A549 (cell line): ENCODE data around the gene ADAMTS12. TPM values are rescaled to one million over a fixed set of nuclear protein-coding genes. Genes with fewer than 3 reads are reported as not detected.
A peak's percentile ranks its signal among the peaks of the same experiment; 100 is the strongest.

ENCODE experiments used
- ATAC-seq, 2 experiments: fragments of 200-7000 bp in 1 of 2; fragments of >200 bp in 1 of 2; cut with Nextera tagmentation in 1 of 2; cut with Tn5 transposase in 1 of 2; 3 replicates each; pipeline versions ENCODE4 v1.8.0 to v1.9.1; 2018 to 2020; ENCODE audit warnings: mild to moderate bottlenecking in 1 of 2, moderate library complexity in 1 of 2
- CTCF ChIA-PET: fragments of 300-600 bp; sonication (Branson Sonifier 250); formaldehyde crosslinking; extraction: SDS; loops from one replicate; lab custom pipeline; 2021; ENCODE audit warnings: antibody characterized with exemption, inconsistent platforms; lab: Yijun Ruan, JAX
- POLR2A ChIA-PET: fragments of 350-600 bp; formaldehyde crosslinking; extraction: SDS; loops from one replicate; lab custom pipeline; 2021; ENCODE audit warnings: antibody characterized with exemption, inconsistent platforms; lab: Yijun Ruan, JAX
- DNase-seq, 2 experiments: peaks; one replicate each; pipeline versions ENCODE4 v3.0.0 to v3.0.0-alpha.2; 2011 to 2016; ENCODE audit warnings: low read depth in 1 of 2, low spot score in 1 of 2
- FAIRE-seq: peaks from 2 replicates; lab custom pipeline; 2011; peaks lifted over from hg19 to GRCh38; lab: Jason Lieb, UNC
- H3K27ac ChIP-seq, 2 experiments: fragments of >200 bp; sonication (Bioruptor Twin); formaldehyde crosslinking; 3 replicates each; pipeline ENCODE4 v1.5.1; 2016 to 2017
- H3K4me1 ChIP-seq: fragments of >200 bp; sonication (Bioruptor Twin); formaldehyde crosslinking; 3 replicates; pipeline ENCODE4 v1.6.1; 2016
- H3K4me2 ChIP-seq: fragments of >200 bp; sonication (Bioruptor Twin); formaldehyde crosslinking; 3 replicates; pipeline ENCODE4 v1.6.1; 2016
- H3K4me3 ChIP-seq: fragments of >200 bp; sonication (Bioruptor Twin); formaldehyde crosslinking; 3 replicates; pipeline ENCODE4 v1.5.1; 2016
- H3K9me3 ChIP-seq: fragments of >200 bp; sonication (Bioruptor Twin); formaldehyde crosslinking; 3 replicates; pipeline ENCODE4 v1.6.1; 2016
- BHLHE40 ChIP-seq: IDR thresholded peaks from 2 replicates; pipeline ENCODE4 v1.6.1; 2012; ENCODE audit warnings: low read depth, low read length, inconsistent platforms
- FOSL2 ChIP-seq, 2 experiments: fragments of 450-650 bp in 1 of 2; fragments of >200 bp in 1 of 2; sonication (Bioruptor Twin) in 1 of 2; formaldehyde crosslinking; IDR thresholded peaks; 2 replicates each; pipeline versions ENCODE4 v1.5.0 to v1.6.1; 2016 to 2020; ENCODE audit warnings: mild to moderate bottlenecking in 1 of 2, moderate library complexity in 1 of 2
- GATA3 ChIP-seq: IDR thresholded peaks from 2 replicates; pipeline ENCODE4 v1.6.1; 2012; ENCODE audit warnings: borderline replicate concordance
- HOXB5 ChIP-seq: fragments of 250-450 bp; sonication (Bioruptor Pico); IDR thresholded peaks from 2 replicates; pipeline ENCODE4 v1.5.0; 2020; ENCODE audit warnings: mild to moderate bottlenecking, moderate library complexity
- JUNB ChIP-seq: fragments of >200 bp; sonication (Bioruptor Twin); formaldehyde crosslinking; IDR thresholded peaks from 2 replicates; pipeline ENCODE4 v1.6.1; 2016
- POLR2A ChIP-seq: IDR thresholded peaks from 2 replicates; pipeline ENCODE4 v1.6.1; 2012; ENCODE audit warnings: mild to moderate bottlenecking, low read length
- RAD21 ChIP-seq, 2 experiments: fragments of >200 bp in 1 of 2; sonication (Bioruptor Twin) in 1 of 2; formaldehyde crosslinking in 1 of 2; IDR thresholded peaks in 1 of 2; conservative IDR thresholded peaks in 1 of 2; 2 replicates in 1 of 2; 3 replicates in 1 of 2; pipeline ENCODE4 v1.6.1; 2012 to 2018; ENCODE audit warnings: inconsistent platforms in 1 of 2
- RCOR1 ChIP-seq: fragments of 150-350 bp; IDR thresholded peaks from 2 replicates; pipeline ENCODE4 v1.6.1; 2014; ENCODE audit warnings: antibody characterized with exemption, low read length, low read depth
- ZC3H11A ChIP-seq: fragments of 450-650 bp; IDR thresholded peaks from 2 replicates; pipeline ENCODE4 v1.6.1; 2014; ENCODE audit warnings: antibody characterized with exemption, mild to moderate bottlenecking
- ZSCAN20 ChIP-seq: fragments of 250-450 bp; sonication (Bioruptor Pico); IDR thresholded peaks from 2 replicates; pipeline ENCODE4 v1.8.0; 2022; ENCODE audit warnings: mild to moderate bottlenecking, moderate library complexity
- WGBS: methylation state at CpG from one replicate; pipeline ENCODE4 v1.1.6; 2017; ENCODE audit errors: missing lambda C conversion rate; 5-methylcytosine and 5-hydroxymethylcytosine counted together
- polyA plus RNA-seq, 4 experiments: library from polyadenylated mRNA; depleted of rRNA in 3 of 4; stranded (reverse); fragments of >200 nt; fragmentation: RNase III in 1 of 4; extraction: RNeasy Plus Mini Kit Qiagen cat#74134 plus additional on column Dnase treatment in 1 of 4; gene quantifications; 2 replicates in 3 of 4; 3 replicates in 1 of 4; pipeline ENCODE4 v1.2.3, GENCODE V29; 2011 to 2017
- TF ChIP-seq, protein P1 (sequence below): fragments of >200 bp; sonication (Bioruptor Twin); formaldehyde crosslinking; IDR thresholded peaks from 3 replicates; pipeline ENCODE4 v1.5.1; 2016
- TF ChIP-seq, protein P2 (sequence below): IDR thresholded peaks from 2 replicates; pipeline ENCODE4 v1.6.1; 2012

ADAMTS12 gene
- polyA plus RNA-seq, 2 of the 4 experiments (the other 2 are of a cell fraction), result 4.8 to 6.8 TPM

DNA sequence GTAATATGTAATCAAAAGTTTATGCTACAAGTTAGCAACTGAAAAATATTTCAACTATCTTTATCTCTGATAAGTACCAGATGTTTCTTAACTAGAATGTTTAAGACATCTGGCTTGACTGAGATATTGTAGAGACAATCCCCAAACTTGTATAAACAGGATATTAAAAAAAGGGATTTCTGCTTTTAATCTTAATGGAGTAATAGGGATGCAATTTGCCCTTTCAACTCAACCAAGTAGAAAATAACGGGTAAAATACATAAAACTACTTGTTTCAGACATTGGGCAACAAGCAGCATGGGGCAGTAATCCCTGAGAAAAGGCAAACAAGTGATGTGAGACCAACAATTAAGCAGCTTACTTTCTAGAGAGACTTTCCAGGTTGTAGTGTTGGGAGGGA lies 9.4 kb upstream of the ADAMTS12 start (continued):
- TF ChIP-seq, protein P1, sequence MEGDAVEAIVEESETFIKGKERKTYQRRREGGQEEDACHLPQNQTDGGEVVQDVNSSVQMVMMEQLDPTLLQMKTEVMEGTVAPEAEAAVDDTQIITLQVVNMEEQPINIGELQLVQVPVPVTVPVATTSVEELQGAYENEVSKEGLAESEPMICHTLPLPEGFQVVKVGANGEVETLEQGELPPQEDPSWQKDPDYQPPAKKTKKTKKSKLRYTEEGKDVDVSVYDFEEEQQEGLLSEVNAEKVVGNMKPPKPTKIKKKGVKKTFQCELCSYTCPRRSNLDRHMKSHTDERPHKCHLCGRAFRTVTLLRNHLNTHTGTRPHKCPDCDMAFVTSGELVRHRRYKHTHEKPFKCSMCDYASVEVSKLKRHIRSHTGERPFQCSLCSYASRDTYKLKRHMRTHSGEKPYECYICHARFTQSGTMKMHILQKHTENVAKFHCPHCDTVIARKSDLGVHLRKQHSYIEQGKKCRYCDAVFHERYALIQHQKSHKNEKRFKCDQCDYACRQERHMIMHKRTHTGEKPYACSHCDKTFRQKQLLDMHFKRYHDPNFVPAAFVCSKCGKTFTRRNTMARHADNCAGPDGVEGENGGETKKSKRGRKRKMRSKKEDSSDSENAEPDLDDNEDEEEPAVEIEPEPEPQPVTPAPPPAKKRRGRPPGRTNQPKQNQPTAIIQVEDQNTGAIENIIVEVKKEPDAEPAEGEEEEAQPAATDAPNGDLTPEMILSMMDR, result no peak
- no peak for TF ChIP-seq HOXB5

DNA sequence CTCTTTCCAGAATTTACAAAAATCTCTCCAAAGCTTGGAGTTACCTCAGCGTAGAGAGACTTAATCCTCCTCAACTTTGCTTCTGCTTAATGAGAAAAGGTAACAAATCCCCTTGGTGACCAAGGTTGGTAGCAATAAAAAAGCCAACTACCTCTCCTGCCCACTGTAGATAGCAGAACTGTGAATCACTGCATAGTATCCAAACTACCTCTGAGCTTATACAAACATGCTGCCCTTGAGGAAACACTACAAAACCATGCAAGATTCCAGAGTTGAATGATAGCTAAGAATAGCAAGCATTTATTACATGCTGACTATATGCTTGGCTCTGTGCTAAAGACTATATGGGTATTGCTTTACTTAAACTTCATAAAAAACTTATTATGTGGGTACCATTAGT lies 2.8 kb upstream of the ADAMTS12 start:
- FAIRE-seq (no peak), ATAC-seq (peak in 1 of 2 experiments; percentile 67; a peak in 3 of 6 replicates), DNase-seq (peak in 1 of 2 experiments; percentile 60)
- Histone ChIP-seq H3K9me3 (no peaks in the 10 kb centered on the region), H3K4me2 (peak overlapping the region; percentile 60), H3K4me1 (peaks cover 41% of the 10 kb centered on the region), H3K4me3 (no peak overlapping the region), H3K27ac (peak overlapping the region; percentile 42 to 78; a peak in 5 of 6 replicates)
- CTCF ChIA-PET, result interaction anchor here (1.2 kb wide), 1 partner anchor 40 kb away, joined by 3 read pairs; no protein-coding TSS in a partner anchor
- POLR2A ChIA-PET, result interaction anchor here (0.7 kb wide), 2 partner anchors 9 to 454 kb away, joined by 3 read pairs; partner anchors contain the start of gene TARS1
- TF ChIP-seq FOSL2 (IDR thresholded peaks at IDR 0.05), result no peak
- TF ChIP-seq FOSL2 (CRISPR knock-in tag; IDR thresholded peaks at IDR 0.05), result peak; percentile 51
- 0 out of 2 replicates have a peak, but pooled peaks have one; percentile 21 for TF ChIP-seq JUNB
- no peak for TF ChIP-seq BHLHE40
- peak; percentile 46; the same call in 1 of the 2 replicates for TF ChIP-seq GATA3
- no peak for TF ChIP-seq ZC3H11A
- WGBS, result 8% methylated on average over 1 of the region's 1 CpG

DNA sequence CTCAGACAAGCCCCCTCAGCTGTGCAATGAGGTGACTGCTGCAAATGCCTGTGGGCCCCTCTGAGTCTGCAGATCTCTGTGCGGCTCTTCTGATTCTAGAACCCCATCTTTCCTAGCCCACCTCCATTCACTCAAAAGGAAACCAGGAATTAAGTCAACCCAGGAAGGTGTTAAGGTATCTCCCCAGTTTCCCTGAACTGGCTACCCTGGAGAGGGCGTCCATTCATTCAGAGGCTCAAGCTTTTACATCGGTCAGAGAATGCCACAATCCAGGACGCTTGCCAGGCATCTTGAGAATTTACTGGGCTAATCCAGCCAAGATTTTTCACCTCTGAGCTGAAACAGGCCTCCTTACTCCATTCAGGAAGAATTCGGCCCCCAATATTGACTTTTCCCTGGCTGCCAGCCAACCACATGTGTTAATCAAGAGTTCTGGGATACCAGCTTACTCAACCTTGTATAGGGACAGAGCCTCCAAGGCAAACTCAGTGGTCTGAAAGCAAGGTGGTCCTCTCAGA lies 889 bp upstream of the ADAMTS12 start:
- Histone ChIP-seq H3K4me3 (peak overlapping the region; percentile 50), H3K9me3 (no peaks in the 10 kb centered on the region), H3K4me2 (peak overlapping the region; percentile 90), H3K4me1 (peaks cover 41% of the 10 kb centered on the region), H3K27ac (peak overlapping the region; percentile 50 to 78)
- TF ChIP-seq, protein P2, sequence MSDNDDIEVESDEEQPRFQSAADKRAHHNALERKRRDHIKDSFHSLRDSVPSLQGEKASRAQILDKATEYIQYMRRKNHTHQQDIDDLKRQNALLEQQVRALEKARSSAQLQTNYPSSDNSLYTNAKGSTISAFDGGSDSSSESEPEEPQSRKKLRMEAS, result no peak; the same call in 1 of the 2 replicates
- TF ChIP-seq GATA3, result 0 out of 2 replicates have a peak, but pooled peaks have one; percentile 25
- ATAC-seq, result peak; percentile 26 to 59; a peak in 5 of 6 replicates
- no peak for FAIRE-seq
- ChIA-PET CTCF (interaction anchor here (0.9 to 3.3 kb wide), 3 partner anchors 30 to 78 kb away, joined by 3 to 21 read pairs (median 3); partner anchors contain the start of gene RXFP3), POLR2A (no interaction called here)
- WGBS, result 23% methylated on average over 4 of the region's 5 CpGs
- peak in 1 of 2 experiments; percentile 53 for DNase-seq

DNA sequence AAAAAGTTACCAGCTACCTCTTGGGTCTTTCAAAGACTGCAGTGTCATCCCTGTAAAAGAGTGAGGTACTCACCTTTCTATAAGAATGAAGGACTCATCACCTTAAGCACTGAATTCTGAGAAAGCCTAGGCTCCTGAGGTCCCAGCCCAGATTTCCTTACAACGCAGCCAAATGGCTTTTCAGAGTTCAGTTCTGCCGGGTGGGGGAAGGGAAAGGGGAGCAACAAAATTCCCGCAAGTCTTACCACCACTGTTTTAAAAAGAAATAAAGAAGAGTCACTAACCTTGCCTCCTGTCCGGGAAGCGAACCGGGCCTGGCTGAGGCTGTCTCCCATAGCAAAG lies 373 bp downstream of the ADAMTS12 start:
- peaks cover 41% of the 10 kb centered on the region for H3K4me1 ChIP-seq
- ATAC-seq (peak in 1 of 2 experiments; percentile 5; a peak in 1 of 6 replicates), FAIRE-seq (no peak), DNase-seq (no peak)
- peak overlapping the region; percentile 90 for H3K4me2 ChIP-seq
- H3K4me3 ChIP-seq, result peak overlapping the region; percentile 50
- WGBS, result 35% methylated on average over 6 of the region's 6 CpGs
- no peak for TF ChIP-seq ZSCAN20 (CRISPR knock-in tag)
- H3K27ac ChIP-seq, result peak overlapping the region; percentile 50 to 78
- no peaks in the 10 kb centered on the region for H3K9me3 ChIP-seq
- ChIA-PET POLR2A (no interaction called here), CTCF (interaction anchor here (1.1 to 3.3 kb wide), 5 partner anchors 14 to 156 kb away, joined by 3 to 21 read pairs (median 3); partner anchors contain the start of gene RXFP3)

DNA sequence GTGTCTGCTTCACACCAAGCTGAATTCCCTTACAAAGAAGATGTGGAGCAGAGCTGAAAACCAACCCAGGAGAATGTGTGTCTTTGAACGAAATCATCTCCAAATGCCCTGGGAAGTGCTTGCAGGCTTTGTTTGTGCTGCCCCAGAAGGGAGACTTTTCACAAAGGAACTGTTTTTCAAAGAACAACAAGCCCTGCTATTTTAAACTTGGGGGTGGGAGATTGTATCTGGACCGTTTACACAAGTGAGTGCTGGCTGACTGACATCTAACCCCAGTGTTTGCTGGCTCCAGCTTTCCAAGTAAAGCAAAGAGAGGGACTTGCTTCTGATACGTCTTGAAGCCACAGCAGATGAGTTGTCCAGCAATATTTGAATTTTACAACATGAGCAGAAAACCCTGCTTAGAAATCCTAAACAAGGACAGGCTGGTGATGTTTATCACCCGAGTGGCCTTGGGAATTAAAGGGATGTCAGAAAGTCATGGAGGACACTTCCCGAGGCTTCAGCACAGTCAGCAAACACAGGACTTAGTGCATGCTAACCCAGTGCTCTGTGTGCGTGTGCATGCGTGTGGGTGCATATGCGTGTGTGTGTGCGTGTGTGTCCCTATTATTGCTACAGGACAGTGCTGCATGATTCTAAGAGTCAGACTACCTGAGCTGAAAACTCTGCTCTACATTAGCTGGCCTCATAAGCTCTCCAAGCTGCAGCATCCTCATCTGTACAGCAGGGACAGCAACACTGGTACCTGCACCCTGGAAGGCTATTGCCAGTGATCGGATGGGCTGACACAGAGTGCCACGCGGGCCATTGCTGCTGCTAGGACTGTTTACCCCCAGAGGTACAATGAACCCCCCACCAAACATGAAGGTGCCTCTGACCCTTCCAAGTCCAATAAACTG lies 1.4 kb downstream of the ADAMTS12 start:
- Histone ChIP-seq H3K4me3 (peak overlapping the region; percentile 50), H3K27ac (peak overlapping the region; percentile 50 to 78), H3K4me2 (peak overlapping the region; percentile 90), H3K4me1 (peaks cover 38% of the 10 kb centered on the region), H3K9me3 (no peaks in the 10 kb centered on the region)
- POLR2A ChIA-PET, result no interaction called here
- WGBS, result 53% methylated on average over 12 of the region's 12 CpGs
- peak; percentile 76 to 78 for ATAC-seq
- TF ChIP-seq RCOR1, result no peak
- 0 out of 5 replicates have a peak, but pooled peaks of 1 of the 2 experiments have one; percentile 4 for TF ChIP-seq RAD21 (conservative IDR thresholded peaks at IDR 0.05 in 1 of 2, IDR thresholded peaks at IDR 0.05 in 1 of 2)
- no peak for TF ChIP-seq POLR2A
- FAIRE-seq, result no peak
- CTCF ChIA-PET, result interaction anchor here (1.1 to 3.3 kb wide), 6 partner anchors 13 to 455 kb away, joined by 3 to 21 read pairs (median 3); partner anchors contain the start of gene RXFP3
- peak; percentile 31 to 37 for DNase-seq
